GM21786 (cell line): Measurements from ENCODE around the gene GPNMB.
A peak's percentile ranks its signal among the peaks of the same experiment; 100 is the strongest.

Source experiments
- ATAC-seq: cut with Tn5 transposase; IDR thresholded peaks from one replicate; pipeline ENCODE4 v1.9.1; 2021; ENCODE audit not compliant: unreplicated experiment

Gene GPNMB

DNA sequence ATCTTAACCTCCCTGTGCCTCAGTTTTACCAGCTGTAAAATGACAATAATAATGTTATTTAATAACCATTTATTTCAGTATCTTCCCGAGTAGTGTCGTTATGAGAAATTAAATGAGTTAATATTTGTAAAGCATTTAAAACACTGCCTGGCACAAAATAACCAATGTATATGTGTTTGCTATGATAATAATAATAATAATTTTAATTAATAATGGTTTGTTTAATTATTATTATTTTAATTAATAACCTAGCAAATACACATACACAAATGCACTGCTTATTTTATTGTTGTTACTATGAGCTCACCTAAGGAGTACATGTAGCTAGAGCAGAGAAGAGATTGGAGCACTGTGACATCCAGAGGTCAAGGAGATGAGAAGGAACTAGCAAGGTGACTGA, 18.2 kb upstream of the GPNMB start:
- no peak for ATAC-seq

GRCh38 chr7:23230641-23231101, 15.9 kb upstream of the GPNMB start:
- ATAC-seq, result no peak

- ATAC-seq, result no peak
Observed at GRCh38 chr7:23232966-23233365, 13.6 kb upstream of the GPNMB start.

GRCh38 chr7:23234569-23235296, 11.8 kb upstream of the GPNMB start:
- peak; percentile 96 for ATAC-seq

GRCh38 chr7:23235813-23236221, 10.8 kb upstream of the GPNMB start:
- no peak for ATAC-seq

DNA sequence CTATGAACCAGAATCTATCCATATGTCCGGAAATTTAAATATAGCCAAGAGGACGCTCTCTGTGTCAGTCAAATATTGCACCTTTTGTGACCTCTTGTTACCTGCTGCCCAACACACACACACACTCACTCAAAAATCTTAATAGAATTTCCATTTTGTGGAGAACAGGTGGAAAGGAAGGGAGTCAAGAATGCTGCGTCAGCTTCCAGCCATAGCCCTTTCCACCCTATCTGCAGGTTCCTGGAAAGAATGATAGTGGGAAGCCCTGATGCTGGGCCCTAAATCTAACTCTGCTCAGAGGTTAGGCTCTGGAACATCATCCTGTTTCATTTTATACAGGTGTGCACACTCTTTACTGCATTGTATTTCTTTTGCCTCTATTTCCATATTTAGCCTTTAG, 9.6 kb upstream of the GPNMB start:
- no peak for ATAC-seq

GRCh38 chr7:23238983-23239652, 7.5 kb upstream of the GPNMB start:
- no peak for ATAC-seq

DNA sequence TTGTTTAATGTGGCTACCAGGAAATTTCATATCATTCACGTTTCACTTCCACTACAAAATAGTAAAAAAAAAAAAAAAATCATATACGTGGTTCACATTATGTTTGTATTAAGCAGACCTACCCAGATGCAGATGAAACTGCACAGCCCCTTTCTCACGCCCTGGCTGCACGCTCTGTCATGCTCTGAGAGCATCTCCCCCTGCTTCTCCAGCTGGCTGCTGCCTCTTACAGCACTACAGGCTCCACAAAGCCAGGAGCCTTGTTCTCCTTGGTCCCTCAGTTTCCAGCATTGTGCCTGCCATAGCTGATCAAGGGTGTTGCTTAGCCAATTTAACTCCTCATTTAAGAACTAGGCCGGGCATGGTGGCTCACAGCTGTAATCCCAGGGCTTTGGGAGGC, 6.9 kb upstream of the GPNMB start:
- no peak for ATAC-seq

- no peak for ATAC-seq
Observed at GRCh38 chr7:23242321-23242720, 4.3 kb upstream of the GPNMB start.

DNA sequence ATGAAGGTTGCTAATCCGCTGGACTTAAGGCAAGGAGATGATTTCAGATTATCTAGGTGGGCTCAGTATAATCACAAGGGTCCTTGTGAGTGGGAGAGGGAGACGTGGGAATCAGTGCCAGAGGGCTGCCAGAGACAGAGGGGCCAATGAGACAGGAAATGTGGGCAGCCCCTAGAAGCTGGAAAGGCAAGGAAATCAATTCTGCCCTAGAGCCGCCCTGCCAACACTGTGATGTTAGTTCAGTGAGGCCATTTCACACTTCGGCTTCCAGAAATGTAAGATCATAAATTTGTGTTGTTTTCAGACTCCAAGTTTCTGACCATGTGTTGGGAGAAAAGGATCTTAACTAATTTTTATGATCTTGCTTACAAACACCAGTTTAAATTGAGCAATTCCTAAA, 3.6 kb upstream of the GPNMB start:
- ATAC-seq, result no peak

- no peak for ATAC-seq
Observed at GRCh38 chr7:23247046-23247602, 549 bp downstream of the GPNMB start.

DNA sequence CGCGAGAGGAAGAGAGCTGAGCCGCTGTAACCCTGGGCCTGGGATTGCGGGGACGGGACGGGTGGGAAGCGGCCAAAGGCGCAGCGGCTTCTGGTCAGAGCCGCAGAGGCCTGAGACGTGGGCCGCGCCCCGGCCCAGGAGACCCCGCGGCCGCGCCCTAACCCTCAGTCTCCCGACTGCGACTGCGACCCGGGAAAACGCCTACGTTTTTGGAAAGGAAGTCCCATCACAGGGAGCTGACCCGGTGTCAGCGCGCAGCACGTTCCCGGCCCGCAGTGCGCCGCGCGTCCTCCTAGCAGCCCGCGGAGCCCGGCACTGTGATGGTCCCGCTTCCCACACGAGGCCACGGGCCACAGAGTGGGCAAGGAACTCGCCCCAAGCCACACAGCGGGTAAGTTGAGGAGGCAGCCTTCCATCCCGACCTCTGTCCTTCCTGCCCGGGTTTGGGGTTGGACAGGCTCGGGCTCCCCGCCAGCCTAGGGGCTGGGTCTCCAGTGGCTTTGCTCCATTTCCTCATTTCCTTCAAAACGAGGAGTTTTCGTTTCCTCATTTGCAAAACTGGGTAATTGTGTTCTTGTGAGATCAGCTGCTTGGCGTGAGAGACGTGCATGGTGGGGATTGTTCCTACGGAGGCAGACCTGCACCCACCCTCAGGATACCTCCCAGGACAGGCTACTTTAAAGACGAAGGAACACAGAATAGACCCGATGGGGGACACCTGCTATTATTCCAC, 1.2 kb downstream of the GPNMB start:
- no peak for ATAC-seq

- no peak for ATAC-seq
Observed at GRCh38 chr7:23249486-23249885, 2.9 kb downstream of the GPNMB start.

- no peak for ATAC-seq
Observed at GRCh38 chr7:23254051-23254681, 7.6 kb downstream of the GPNMB start.

DNA sequence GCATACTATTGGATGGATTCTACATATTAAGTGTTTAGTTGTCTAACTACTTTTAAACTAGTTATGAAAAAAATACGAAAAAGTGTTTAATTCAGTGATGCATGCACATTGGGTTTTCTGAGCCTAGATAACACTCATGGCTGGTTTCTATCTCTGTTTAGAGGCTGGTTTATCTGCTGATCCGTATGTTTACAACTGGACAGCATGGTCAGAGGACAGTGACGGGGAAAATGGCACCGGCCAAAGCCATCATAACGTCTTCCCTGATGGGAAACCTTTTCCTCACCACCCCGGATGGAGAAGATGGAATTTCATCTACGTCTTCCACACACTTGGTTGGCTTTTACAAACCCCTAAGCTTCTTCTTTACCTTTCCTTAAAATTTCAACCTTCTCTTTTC, 10.2 kb downstream of the GPNMB start:
- ATAC-seq, result no peak

- ATAC-seq, result no peak
Observed at GRCh38 chr7:23260371-23260770, 13.8 kb downstream of the GPNMB start.

GRCh38 chr7:23261843-23262452, 15.4 kb downstream of the GPNMB start:
- peak; percentile 86 for ATAC-seq

DNA sequence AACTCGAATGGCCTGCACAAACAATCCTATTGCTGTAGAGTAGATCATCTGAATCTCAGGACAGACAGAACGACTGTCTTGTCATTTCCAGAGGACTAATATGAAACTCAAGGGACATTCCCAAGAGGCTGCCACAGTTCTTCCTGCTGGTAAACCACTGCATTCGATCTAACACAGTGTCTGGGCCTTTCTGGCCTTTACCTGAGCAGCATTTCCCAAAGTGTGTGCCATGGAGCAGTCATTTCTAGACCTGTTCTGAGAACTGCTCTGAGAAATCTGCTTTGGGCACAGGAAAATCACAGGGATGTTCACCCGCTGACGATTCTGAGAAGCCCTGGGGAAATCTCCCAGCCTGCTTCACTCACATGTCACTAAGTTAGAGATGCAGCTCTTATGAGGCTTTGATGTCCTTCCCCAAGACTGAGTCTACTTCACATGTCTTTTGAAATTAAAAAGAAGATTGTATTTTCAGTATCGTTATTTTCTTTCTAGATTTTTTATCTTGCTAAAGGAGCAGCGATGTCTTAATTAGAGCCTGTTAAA, 18.4 kb downstream of the GPNMB start:
- ATAC-seq, result no peak

DNA sequence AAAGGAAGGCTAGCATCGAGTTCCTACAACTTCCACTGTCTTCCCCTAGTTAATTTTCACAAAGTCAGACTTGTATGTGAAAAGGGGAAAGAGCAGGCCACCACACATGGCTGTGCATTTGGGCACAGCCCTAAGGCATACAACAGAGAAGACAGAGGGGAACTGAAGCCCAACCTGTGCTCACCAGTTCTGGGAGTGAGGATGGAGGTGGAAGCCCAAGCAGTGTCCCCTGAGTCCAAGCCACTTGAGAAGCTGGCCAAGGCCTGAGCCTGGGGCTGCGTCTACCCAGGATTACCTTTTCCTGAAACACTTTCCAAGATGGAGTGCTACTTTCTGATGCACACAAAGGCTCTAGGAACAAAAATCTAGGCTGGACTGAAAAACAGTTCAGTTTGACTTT, 20.3 kb downstream of the GPNMB start:
- no peak for ATAC-seq

DNA sequence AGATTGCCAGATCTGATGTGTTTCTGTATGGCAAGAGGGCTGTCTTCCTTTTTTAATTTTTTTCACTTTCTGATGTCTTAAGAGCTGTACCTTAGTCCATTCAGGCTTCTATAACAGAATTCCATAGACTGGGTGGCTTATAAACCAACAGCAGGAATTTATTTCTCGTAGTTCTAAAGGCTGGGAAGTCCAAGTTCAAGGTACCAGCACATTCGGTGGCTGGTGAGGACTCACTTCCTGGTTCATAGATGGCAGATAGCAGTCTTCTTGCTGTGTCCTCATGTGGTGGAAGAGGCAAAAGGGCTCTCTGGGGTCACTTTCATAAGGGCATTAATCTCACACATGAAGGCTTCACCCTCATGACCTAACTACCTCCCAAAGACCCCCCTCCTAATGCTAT, 20.8 kb downstream of the GPNMB start:
- no peak for ATAC-seq

GRCh38 chr7:23268167-23268566, 21.6 kb downstream of the GPNMB start:
- ATAC-seq, result no peak
